GM23338 (cell line): Measurements from ENCODE around the gene PMVK. TPM values are rescaled to one million over a fixed set of nuclear protein-coding genes. Genes with fewer than 3 reads are reported as not detected.

Source experiments
- ATAC-seq: fragments of 200-7000 bp; cut with Tn5 transposase; 3 replicates; pipeline ENCODE4 v1.9.1; 2020
- DNase-seq: peaks from one replicate; pipeline ENCODE4 v3.0.0-alpha.2; 2015; ENCODE audit warnings: low spot score
- H2AFZ ChIP-seq: fragments of 200-600 bp; sonication (generic); 2 replicates; pipeline ENCODE4 v1.8.0; 2016; ENCODE audit warnings: antibody characterized with exemption, mild to moderate bottlenecking, moderate library complexity
- H3F3A ChIP-seq: fragments of 200-600 bp; sonication (generic); replicated peaks from 2 replicates; pipeline ENCODE4 v1.8.0; 2017; ENCODE audit warnings: antibody characterized with exemption, mixed run types, low read depth
- H3K27ac ChIP-seq: fragments of 200-600 bp; sonication (generic); 2 replicates; pipeline ENCODE4 v1.6.1; 2016; ENCODE audit warnings: low read depth
- H3K27me3 ChIP-seq: fragments of 200-600 bp; sonication (generic); 2 replicates; pipeline ENCODE4 v1.8.0; 2016; ENCODE audit warnings: mild to moderate bottlenecking, mixed run types, moderate library complexity; ENCODE audit not compliant: insufficient read depth
- H3K36me3 ChIP-seq: fragments of 200-600 bp; sonication (generic); 2 replicates; pipeline ENCODE4 v1.8.0; 2016; ENCODE audit warnings: mild to moderate bottlenecking; ENCODE audit not compliant: insufficient read depth
- H3K4me1 ChIP-seq: fragments of 200-600 bp; sonication (generic); 2 replicates; pipeline ENCODE4 v1.8.0; 2016; ENCODE audit warnings: mild to moderate bottlenecking, moderate library complexity; ENCODE audit not compliant: insufficient read depth
- H3K4me2 ChIP-seq: fragments of 200-600 bp; sonication (generic); 2 replicates; pipeline ENCODE4 v1.7.1; 2017; ENCODE audit warnings: mixed run types
- H3K4me3 ChIP-seq: fragments of 200-600 bp; sonication (generic); 2 replicates; pipeline ENCODE4 v1.6.1; 2016; ENCODE audit warnings: mixed run types
- H3K79me2 ChIP-seq: fragments of 200-600 bp; sonication (generic); replicated peaks from 2 replicates; pipeline ENCODE4 v1.8.0; 2017; ENCODE audit warnings: mild to moderate bottlenecking; ENCODE audit not compliant: insufficient read depth
- H3K9me2 ChIP-seq: fragments of 200-600 bp; sonication (generic); 2 replicates; pipeline ENCODE4 v1.8.0; 2017; ENCODE audit not compliant: insufficient read depth
- H4K20me1 ChIP-seq: fragments of 200-600 bp; sonication (generic); replicated peaks from 2 replicates; pipeline ENCODE4 v1.8.0; 2017; ENCODE audit warnings: mild to moderate bottlenecking; ENCODE audit not compliant: insufficient read depth
- H3K27ac Mint-ChIP-seq: 2 replicates; pipeline ENCODE4 v1.8.0; 2020; ENCODE audit warnings: inconsistent platforms, mild to moderate bottlenecking, moderate library complexity, mixed read lengths
- H3K27me3 Mint-ChIP-seq: 3 replicates; pipeline ENCODE4 v1.8.0; 2022; ENCODE audit warnings: low read depth, mild to moderate bottlenecking, moderate library complexity, mixed read lengths, inconsistent platforms; ENCODE audit not compliant: insufficient read depth, poor library complexity
- H3K36me3 Mint-ChIP-seq: 3 replicates; pipeline ENCODE4 v1.8.0; 2021; ENCODE audit warnings: low read depth, mild to moderate bottlenecking, inconsistent platforms, moderate library complexity, mixed read lengths
- H3K4me1 Mint-ChIP-seq: 3 replicates; pipeline ENCODE4 v1.8.0; 2020; ENCODE audit warnings: mild to moderate bottlenecking, inconsistent platforms, mixed read lengths
- H3K4me3 Mint-ChIP-seq: 3 replicates; pipeline ENCODE4 v1.8.0; 2021; ENCODE audit warnings: moderate library complexity, mild to moderate bottlenecking, inconsistent platforms, mixed read lengths
- H3K9me3 Mint-ChIP-seq: 3 replicates; pipeline ENCODE4 v1.8.0; 2020; ENCODE audit warnings: moderate library complexity, mild to moderate bottlenecking, inconsistent platforms, mixed read lengths
- CREB1 ChIP-seq: fragments of 250-450 bp; sonication (Bioruptor Pico); IDR thresholded peaks from 2 replicates; pipeline ENCODE4 v1.5.0; 2020; ENCODE audit warnings: low read depth, mild to moderate bottlenecking, moderate library complexity
- EZH2 ChIP-seq: fragments of 200-600 bp; sonication (generic); IDR thresholded peaks from one replicate; pipeline ENCODE4 v1.8.0; 2017; ENCODE audit warnings: antibody characterized with exemption, mild to moderate bottlenecking, low read depth; ENCODE audit not compliant: unreplicated experiment
- EZH2phosphoT487 ChIP-seq: fragments of 200-600 bp; sonication (generic); IDR thresholded peaks from one replicate; pipeline ENCODE4 v1.8.1; 2018; ENCODE audit warnings: antibody characterized with exemption; ENCODE audit not compliant: unreplicated experiment
- NANOG ChIP-seq: IDR thresholded peaks from 2 replicates; pipeline ENCODE4 v1.6.1; 2016; ENCODE audit warnings: antibody characterized with exemption, borderline replicate concordance
- ZNF114 ChIP-seq: fragments of 250-450 bp; sonication (Bioruptor Pico); IDR thresholded peaks from 2 replicates; pipeline ENCODE4 v1.5.0; 2020; ENCODE audit warnings: mild to moderate bottlenecking, moderate library complexity
- polyA plus RNA-seq: library from polyadenylated mRNA; unstranded; fragments of >200 nt; fragmentation: Nextera tagmentation; extraction: Ambion mirVana; gene quantifications from 2 replicates; pipeline ENCODE4 v1.2.1, GENCODE V29; 2016
- total RNA-seq: library from RNA; depleted of rRNA; stranded (reverse); fragments of >200 nt; shearing (Covaris generic); gene quantifications from 2 replicates; pipeline ENCODE4 v1.2.3, GENCODE V29; 2014
- TF ChIP-seq, protein P1 (sequence below): fragments of 250-450 bp; sonication (Bioruptor Pico); IDR thresholded peaks from 2 replicates; pipeline ENCODE4 v1.5.0; 2020; ENCODE audit warnings: mild to moderate bottlenecking, moderate library complexity
- TF ChIP-seq, protein P2 (sequence below): IDR thresholded peaks from 2 replicates; pipeline ENCODE4 v1.6.1; 2016; ENCODE audit warnings: antibody characterized with exemption
- TF ChIP-seq, protein P3 (sequence below), 2 experiments: fragments of 200-600 bp in 1 of 2; sonication (generic) in 1 of 2; conservative IDR thresholded peaks; 2 replicates each; pipeline versions ENCODE4 v1.5.1 to v1.6.1; 2016 to 2017; ENCODE audit warnings: antibody characterized with exemption in 2 of 2, low read depth in 2 of 2, mild to moderate bottlenecking in 2 of 2, moderate library complexity in 1 of 2
- TF ChIP-seq, protein P4 (sequence below): IDR thresholded peaks from one replicate; pipeline ENCODE4 v1.6.1; 2018; ENCODE audit warnings: antibody characterized with exemption; ENCODE audit not compliant: unreplicated experiment

PMVK gene
- total and polyA plus RNA-seq, 2 experiments from 2014 or later: 8.1 to 25.0 TPM

DNA sequence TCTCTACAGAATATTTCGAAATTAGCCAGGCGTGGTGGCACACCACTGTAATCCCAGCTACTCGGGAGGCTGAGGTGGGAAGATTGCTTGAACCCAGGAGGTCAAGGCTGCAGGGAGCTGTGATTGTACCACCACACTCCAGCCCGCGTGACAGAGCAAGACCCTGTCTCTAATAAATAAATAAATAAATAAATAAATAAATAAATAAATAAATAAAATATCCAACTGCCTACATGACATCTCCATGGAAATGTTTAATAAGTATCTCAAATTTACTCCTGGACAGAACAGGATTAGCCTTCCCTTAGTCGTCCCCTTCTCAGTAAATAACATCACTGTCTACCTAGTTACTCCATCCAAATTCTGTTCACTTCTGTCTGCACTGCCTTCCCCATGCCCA, 37.5 kb downstream of the PMVK start:
- Mint-ChIP-seq H3K36me3 (no peaks in the 10 kb centered on the region), H3K27ac (no peak overlapping the region), H3K27me3 (peaks cover 2% of the 10 kb centered on the region), H3K4me3 (no peak overlapping the region), H3K4me1 (no peaks in the 10 kb centered on the region), H3K9me3 (no peaks in the 10 kb centered on the region)
- Histone ChIP-seq H3K36me3 (no peaks in the 10 kb centered on the region), H3K27me3 (no peaks in the 10 kb centered on the region), H3K4me2 (no peak overlapping the region), H3K27ac (no peak overlapping the region), H2AFZ (no peak overlapping the region), H3K9me2 (no peaks in the 10 kb centered on the region), H3K79me2 (no peaks in the 10 kb centered on the region), H4K20me1 (no peaks in the 10 kb centered on the region), H3K4me1 (no peaks in the 10 kb centered on the region), H3F3A (no peaks in the 10 kb centered on the region), H3K4me3 (no peak overlapping the region)
- TF ChIP-seq, protein P1, sequence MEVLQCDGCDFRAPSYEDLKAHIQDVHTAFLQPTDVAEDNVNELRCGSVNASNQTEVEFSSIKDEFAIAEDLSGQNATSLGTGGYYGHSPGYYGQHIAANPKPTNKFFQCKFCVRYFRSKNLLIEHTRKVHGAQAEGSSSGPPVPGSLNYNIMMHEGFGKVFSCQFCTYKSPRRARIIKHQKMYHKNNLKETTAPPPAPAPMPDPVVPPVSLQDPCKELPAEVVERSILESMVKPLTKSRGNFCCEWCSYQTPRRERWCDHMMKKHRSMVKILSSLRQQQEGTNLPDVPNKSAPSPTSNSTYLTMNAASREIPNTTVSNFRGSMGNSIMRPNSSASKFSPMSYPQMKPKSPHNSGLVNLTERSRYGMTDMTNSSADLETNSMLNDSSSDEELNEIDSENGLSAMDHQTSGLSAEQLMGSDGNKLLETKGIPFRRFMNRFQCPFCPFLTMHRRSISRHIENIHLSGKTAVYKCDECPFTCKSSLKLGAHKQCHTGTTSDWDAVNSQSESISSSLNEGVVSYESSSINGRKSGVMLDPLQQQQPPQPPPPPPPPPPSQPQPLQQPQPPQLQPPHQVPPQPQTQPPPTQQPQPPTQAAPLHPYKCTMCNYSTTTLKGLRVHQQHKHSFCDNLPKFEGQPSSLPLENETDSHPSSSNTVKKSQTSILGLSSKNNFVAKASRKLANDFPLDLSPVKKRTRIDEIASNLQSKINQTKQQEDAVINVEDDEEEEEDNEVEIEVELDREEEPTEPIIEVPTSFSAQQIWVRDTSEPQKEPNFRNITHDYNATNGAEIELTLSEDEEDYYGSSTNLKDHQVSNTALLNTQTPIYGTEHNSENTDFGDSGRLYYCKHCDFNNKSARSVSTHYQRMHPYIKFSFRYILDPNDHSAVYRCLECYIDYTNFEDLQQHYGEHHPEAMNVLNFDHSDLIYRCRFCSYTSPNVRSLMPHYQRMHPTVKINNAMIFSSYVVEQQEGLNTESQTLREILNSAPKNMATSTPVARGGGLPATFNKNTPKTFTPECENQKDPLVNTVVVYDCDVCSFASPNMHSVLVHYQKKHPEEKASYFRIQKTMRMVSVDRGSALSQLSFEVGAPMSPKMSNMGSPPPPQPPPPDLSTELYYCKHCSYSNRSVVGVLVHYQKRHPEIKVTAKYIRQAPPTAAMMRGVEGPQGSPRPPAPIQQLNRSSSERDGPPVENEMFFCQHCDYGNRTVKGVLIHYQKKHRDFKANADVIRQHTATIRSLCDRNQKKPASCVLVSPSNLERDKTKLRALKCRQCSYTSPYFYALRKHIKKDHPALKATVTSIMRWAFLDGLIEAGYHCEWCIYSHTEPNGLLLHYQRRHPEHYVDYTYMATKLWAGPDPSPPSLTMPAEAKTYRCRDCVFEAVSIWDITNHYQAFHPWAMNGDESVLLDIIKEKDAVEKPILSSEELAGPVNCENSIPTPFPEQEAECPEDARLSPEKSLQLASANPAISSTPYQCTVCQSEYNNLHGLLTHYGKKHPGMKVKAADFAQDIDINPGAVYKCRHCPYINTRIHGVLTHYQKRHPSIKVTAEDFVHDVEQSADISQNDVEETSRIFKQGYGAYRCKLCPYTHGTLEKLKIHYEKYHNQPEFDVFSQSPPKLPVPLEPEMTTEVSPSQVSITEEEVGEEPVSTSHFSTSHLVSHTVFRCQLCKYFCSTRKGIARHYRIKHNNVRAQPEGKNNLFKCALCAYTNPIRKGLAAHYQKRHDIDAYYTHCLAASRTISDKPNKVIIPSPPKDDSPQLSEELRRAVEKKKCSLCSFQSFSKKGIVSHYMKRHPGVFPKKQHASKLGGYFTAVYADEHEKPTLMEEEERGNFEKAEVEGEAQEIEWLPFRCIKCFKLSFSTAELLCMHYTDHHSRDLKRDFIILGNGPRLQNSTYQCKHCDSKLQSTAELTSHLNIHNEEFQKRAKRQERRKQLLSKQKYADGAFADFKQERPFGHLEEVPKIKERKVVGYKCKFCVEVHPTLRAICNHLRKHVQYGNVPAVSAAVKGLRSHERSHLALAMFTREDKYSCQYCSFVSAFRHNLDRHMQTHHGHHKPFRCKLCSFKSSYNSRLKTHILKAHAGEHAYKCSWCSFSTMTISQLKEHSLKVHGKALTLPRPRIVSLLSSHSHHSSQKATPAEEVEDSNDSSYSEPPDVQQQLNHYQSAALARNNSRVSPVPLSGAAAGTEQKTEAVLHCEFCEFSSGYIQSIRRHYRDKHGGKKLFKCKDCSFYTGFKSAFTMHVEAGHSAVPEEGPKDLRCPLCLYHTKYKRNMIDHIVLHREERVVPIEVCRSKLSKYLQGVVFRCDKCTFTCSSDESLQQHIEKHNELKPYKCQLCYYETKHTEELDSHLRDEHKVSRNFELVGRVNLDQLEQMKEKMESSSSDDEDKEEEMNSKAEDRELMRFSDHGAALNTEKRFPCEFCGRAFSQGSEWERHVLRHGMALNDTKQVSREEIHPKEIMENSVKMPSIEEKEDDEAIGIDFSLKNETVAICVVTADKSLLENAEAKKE (CRISPR knock-in tag): no peak
- TF ChIP-seq EZH2: no peak
- no peak for TF ChIP-seq NANOG
- no peak for TF ChIP-seq CREB1
- TF ChIP-seq, protein P2, sequence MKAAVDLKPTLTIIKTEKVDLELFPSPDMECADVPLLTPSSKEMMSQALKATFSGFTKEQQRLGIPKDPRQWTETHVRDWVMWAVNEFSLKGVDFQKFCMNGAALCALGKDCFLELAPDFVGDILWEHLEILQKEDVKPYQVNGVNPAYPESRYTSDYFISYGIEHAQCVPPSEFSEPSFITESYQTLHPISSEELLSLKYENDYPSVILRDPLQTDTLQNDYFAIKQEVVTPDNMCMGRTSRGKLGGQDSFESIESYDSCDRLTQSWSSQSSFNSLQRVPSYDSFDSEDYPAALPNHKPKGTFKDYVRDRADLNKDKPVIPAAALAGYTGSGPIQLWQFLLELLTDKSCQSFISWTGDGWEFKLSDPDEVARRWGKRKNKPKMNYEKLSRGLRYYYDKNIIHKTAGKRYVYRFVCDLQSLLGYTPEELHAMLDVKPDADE: no peak
- TF ChIP-seq EZH2phosphoT487: no peak
- TF ChIP-seq, protein P3, sequence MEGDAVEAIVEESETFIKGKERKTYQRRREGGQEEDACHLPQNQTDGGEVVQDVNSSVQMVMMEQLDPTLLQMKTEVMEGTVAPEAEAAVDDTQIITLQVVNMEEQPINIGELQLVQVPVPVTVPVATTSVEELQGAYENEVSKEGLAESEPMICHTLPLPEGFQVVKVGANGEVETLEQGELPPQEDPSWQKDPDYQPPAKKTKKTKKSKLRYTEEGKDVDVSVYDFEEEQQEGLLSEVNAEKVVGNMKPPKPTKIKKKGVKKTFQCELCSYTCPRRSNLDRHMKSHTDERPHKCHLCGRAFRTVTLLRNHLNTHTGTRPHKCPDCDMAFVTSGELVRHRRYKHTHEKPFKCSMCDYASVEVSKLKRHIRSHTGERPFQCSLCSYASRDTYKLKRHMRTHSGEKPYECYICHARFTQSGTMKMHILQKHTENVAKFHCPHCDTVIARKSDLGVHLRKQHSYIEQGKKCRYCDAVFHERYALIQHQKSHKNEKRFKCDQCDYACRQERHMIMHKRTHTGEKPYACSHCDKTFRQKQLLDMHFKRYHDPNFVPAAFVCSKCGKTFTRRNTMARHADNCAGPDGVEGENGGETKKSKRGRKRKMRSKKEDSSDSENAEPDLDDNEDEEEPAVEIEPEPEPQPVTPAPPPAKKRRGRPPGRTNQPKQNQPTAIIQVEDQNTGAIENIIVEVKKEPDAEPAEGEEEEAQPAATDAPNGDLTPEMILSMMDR (conservative IDR thresholded peaks at IDR 0.05; ENCODE audit: low read depth in 2 of 2): no peak
- TF ChIP-seq, protein P4, sequence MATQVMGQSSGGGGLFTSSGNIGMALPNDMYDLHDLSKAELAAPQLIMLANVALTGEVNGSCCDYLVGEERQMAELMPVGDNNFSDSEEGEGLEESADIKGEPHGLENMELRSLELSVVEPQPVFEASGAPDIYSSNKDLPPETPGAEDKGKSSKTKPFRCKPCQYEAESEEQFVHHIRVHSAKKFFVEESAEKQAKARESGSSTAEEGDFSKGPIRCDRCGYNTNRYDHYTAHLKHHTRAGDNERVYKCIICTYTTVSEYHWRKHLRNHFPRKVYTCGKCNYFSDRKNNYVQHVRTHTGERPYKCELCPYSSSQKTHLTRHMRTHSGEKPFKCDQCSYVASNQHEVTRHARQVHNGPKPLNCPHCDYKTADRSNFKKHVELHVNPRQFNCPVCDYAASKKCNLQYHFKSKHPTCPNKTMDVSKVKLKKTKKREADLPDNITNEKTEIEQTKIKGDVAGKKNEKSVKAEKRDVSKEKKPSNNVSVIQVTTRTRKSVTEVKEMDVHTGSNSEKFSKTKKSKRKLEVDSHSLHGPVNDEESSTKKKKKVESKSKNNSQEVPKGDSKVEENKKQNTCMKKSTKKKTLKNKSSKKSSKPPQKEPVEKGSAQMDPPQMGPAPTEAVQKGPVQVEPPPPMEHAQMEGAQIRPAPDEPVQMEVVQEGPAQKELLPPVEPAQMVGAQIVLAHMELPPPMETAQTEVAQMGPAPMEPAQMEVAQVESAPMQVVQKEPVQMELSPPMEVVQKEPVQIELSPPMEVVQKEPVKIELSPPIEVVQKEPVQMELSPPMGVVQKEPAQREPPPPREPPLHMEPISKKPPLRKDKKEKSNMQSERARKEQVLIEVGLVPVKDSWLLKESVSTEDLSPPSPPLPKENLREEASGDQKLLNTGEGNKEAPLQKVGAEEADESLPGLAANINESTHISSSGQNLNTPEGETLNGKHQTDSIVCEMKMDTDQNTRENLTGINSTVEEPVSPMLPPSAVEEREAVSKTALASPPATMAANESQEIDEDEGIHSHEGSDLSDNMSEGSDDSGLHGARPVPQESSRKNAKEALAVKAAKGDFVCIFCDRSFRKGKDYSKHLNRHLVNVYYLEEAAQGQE: no peak
- no peak for TF ChIP-seq ZNF114
- DNase-seq (no peak), ATAC-seq (no peak)
